Osteoblast (primary cell): Measurements from ENCODE around the gene LAPTM5. TPM values are rescaled to one million over a fixed set of nuclear protein-coding genes. Genes with fewer than 3 reads are reported as not detected.

Source experiments
- DNase-seq: peaks from one replicate; pipeline ENCODE4 v3.0.0; 2011; ENCODE audit warnings: low spot score, mixed read lengths; ENCODE audit not compliant: insufficient read length; ENCODE audit errors: missing footprints
- H2AFZ ChIP-seq: 2 replicates; pipeline ENCODE4 v1.6.0; 2011; ENCODE audit warnings: mild to moderate bottlenecking, low read length
- H3K27ac ChIP-seq: 2 replicates; pipeline ENCODE4 v1.5.1; 2011; ENCODE audit warnings: mild to moderate bottlenecking, low read depth, low read length, moderate library complexity
- H3K27me3 ChIP-seq: 2 replicates; pipeline ENCODE4 v1.6.0; 2012; ENCODE audit warnings: mild to moderate bottlenecking, control low read depth, inconsistent platforms, low read length, moderate library complexity; ENCODE audit not compliant: insufficient read depth
- H3K36me3 ChIP-seq: 2 replicates; pipeline ENCODE4 v1.5.1; 2011; ENCODE audit warnings: mild to moderate bottlenecking, low read length, control low read depth, moderate library complexity; ENCODE audit not compliant: insufficient read depth
- H3K4me1 ChIP-seq: 2 replicates; pipeline ENCODE4 v1.5.1; 2011; ENCODE audit warnings: mild to moderate bottlenecking, low read length, control low read depth, moderate library complexity; ENCODE audit not compliant: insufficient read depth
- H3K4me2 ChIP-seq: 2 replicates; pipeline ENCODE4 v1.6.0; 2011; ENCODE audit warnings: mild to moderate bottlenecking, low read length; ENCODE audit not compliant: insufficient read depth
- H3K4me3 ChIP-seq: fragments of 200-600 bp; sonication (generic); 3 replicates; pipeline ENCODE4 v1.5.1; 2012; ENCODE audit warnings: mild to moderate bottlenecking, low read length, inconsistent platforms; ENCODE audit not compliant: insufficient read depth
- H3K79me2 ChIP-seq: 2 replicates; pipeline ENCODE4 v1.6.0; 2012; ENCODE audit warnings: mild to moderate bottlenecking, low read length, control low read depth, inconsistent platforms; ENCODE audit not compliant: insufficient read depth
- H3K9me3 ChIP-seq: 2 replicates; pipeline ENCODE4 v1.5.1; 2011; ENCODE audit warnings: low read depth, low read length, control low read depth
- H4K20me1 ChIP-seq: 2 replicates; pipeline ENCODE4 v1.6.0; 2012; ENCODE audit warnings: mild to moderate bottlenecking, low read length, control low read depth; ENCODE audit not compliant: insufficient read depth
- CTCF ChIP-seq: IDR thresholded peaks from 2 replicates; pipeline ENCODE4 v1.5.1; 2011; ENCODE audit warnings: mild to moderate bottlenecking, low read depth, low read length, moderate library complexity; ENCODE audit errors: extremely low read depth
- total RNA-seq: library from RNA; depleted of rRNA; stranded (reverse); fragments of >200 nt; gene quantifications from 2 replicates; pipeline ENCODE4 v1.2.3, GENCODE V29; 2012

The LAPTM5 gene
- 0.72 and 1.8 TPM in 2 replicates for total RNA-seq

DNA sequence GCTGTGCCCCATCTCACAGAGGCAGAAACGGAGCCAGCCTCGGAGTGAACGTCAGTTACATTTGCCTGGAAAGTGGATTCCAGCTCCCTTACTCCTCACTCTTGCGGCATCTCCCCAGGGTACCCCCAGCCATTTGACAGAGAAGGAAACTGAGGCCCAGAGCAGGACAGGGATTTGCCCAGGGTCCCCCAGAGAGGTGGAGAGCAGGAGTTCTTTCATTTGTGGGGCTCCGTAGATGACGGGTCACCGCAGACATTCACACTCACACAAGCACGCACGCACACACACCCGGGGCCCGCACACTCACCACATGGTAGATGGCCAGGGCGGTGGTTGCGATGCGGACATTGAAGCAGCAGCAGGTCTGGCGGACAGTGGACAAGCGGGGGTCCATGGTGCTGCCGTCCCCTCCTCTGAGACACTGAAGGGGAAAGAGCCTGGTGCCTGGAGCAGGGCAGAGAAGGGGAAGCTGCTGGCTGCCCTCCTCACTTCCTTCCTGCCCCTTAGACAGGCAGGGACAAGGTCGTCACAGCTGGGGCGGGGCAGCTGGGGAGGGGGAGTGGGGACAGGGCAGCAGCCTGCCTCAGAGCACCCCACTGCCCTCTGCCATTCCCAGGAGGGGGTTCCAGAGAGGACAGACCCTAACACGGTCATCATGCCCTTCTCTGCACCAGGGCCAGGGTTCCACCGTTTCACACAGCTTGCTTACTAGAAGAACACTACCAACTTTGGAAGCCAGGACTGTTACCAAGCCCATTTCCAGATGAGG lies at the start of gene LAPTM5:
Gene LAPTM5, minus strand, starts transcription at position 423 of the 769 bp plus-strand sequence. Its CDS starts 29 bp downstream, at position 394.
- peak within 1 kb of the TSS; percentile 70 for H2AFZ ChIP-seq
- no peak for TF ChIP-seq CTCF
- H3K27ac ChIP-seq = peak within 1 kb of the TSS; percentile 86
- no peaks in the 10 kb centered on the region for H4K20me1 ChIP-seq
- no peaks in the 10 kb centered on the region for H3K9me3 ChIP-seq
- peak within 1 kb of the TSS; percentile 76 for H3K4me2 ChIP-seq
- no peaks in the 10 kb centered on the region for H3K79me2 ChIP-seq
- peaks cover 2% of the 10 kb centered on the region for H3K27me3 ChIP-seq
- peaks cover 27% of the 10 kb centered on the region for H3K4me1 ChIP-seq
- peak within 1 kb of the TSS; percentile 48 for H3K4me3 ChIP-seq
- H3K36me3 ChIP-seq = no peaks in the 10 kb centered on the region
- peak; percentile 62 for DNase-seq

DNA sequence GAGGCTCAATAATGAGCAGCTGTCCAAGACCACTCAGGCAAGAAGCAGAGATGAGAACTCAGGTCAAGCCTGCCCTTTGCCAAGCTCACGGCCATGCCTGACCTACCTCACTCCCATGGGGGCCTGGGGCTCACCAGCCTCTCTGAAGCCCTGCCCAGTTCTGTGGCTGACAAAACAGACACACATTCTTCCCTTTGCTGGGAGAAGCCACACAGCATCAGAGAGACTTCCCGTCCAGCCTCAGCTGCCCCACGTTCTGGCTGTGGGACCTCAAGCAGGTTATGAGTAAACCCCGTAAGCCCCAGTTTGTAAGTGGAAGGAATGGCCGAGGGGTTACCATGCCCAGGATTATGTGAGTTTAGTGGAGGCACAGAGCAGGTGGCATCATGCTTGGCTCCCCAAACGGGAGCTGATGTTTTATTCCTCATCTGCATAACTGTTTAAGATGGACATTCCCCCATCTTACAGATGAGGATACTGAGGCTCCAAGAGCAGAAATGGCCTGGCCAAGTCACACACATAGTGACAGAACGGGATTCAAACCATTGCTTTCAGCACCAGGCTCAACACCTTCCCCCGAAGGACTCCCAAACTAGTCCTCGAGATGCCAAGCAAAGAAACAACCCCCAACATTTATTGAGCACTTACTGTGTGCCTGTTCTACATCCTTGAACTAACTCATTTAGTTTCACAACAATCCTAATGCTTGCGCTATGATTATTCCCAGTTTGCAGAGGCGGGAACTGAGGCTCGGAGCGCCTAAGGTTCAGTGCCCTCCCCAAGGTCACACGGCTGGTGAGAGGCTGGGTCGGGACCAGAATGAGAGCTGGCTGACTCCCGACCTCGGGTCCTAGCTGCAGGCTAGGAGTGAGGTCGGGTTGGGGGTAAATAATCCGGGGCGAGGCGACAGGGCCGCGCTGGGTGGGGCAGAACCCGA lies 49.1 kb upstream of the LAPTM5 start:
- H2AFZ ChIP-seq = no peak overlapping the region
- no peaks in the 10 kb centered on the region for H4K20me1 ChIP-seq
- peaks cover 17% of the 10 kb centered on the region for H3K27me3 ChIP-seq
- no peak for DNase-seq
- H3K9me3 ChIP-seq = peaks cover 7% of the 10 kb centered on the region
- no peak overlapping the region for H3K4me3 ChIP-seq
- H3K4me2 ChIP-seq = peak overlapping the region; percentile 14
- no peak overlapping the region for H3K27ac ChIP-seq
- H3K4me1 ChIP-seq = peaks cover 43% of the 10 kb centered on the region
- TF ChIP-seq CTCF = no peak
- H3K36me3 ChIP-seq = no peaks in the 10 kb centered on the region
- no peaks in the 10 kb centered on the region for H3K79me2 ChIP-seq

DNA sequence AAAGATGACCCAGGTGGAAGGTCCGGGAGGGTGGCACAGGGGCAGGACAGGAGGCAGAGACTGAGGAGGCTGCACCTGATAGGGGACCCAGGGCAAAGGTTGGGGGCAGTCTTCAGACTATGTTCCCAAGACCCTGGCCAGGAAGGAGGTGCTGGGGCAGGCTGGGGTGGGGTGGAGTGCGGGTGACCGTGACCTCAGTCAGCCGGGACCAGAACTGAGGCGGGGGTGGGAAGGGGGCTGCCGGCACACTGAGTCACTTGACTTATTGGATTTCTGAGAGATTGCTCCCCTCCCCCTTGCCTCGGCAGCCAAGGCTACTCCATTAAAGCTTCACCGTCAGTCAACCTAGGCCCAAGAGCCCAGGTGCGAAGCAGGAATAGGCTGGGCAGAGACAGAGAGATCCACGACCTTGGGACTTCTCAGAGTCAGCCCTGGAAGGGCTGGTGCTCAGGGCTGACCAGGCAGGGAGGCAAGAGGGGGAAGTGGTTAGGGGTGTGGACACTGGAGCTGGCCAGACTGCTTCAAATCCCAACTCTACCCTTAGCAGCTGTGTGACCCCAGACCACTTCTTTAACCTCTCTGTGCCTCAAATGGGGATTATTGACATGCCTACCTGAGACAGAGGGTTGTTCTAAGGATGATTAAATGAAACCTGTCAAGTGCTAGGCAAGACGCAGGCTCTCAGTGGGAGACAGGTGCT lies 47.9 kb upstream of the LAPTM5 start:
- H4K20me1 ChIP-seq = no peaks in the 10 kb centered on the region
- H3K27me3 ChIP-seq = peaks cover 17% of the 10 kb centered on the region
- no peaks in the 10 kb centered on the region for H3K79me2 ChIP-seq
- H3K4me3 ChIP-seq = no peak overlapping the region
- DNase-seq = no peak
- no peaks in the 10 kb centered on the region for H3K36me3 ChIP-seq
- no peak overlapping the region for H2AFZ ChIP-seq
- peaks cover 7% of the 10 kb centered on the region for H3K9me3 ChIP-seq
- peaks cover 36% of the 10 kb centered on the region for H3K4me1 ChIP-seq
- TF ChIP-seq CTCF = no peak
- H3K4me2 ChIP-seq = no peak overlapping the region
- H3K27ac ChIP-seq = no peak overlapping the region
